Activated CD8-positive, alpha-beta memory T cell treated with anti-CD3 and anti-CD28 coated beads, Interleukin-2, amount 50 U/mL, for 1 hour (primary cell): ENCODE measurements around the gene MOG.

Source experiments
- DNase-seq: peaks from one replicate; pipeline ENCODE4 v3.0.0-alpha.2; 2020; ENCODE audit errors: extremely low read depth

MOG gene

DNA sequence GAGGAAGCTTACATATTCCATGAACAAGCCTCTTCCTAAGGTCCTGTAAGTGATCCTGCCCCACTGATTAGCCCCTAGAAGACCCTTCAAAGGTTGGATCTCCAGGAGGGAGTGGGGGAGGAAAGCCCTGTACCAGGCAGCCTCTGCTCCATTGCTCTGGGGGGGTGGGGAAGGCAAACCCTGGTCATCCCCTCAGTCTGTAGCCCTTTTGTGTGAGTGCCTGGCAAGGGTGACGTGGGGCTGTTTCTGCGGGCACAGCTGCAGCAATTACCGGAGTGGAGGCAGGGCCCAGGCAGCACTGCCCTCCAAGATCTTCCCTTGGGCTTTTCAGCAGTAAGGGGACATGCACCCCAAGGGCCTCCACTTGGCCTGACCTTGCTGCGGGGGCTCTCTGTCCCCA is at the start of gene MOG:
MOG (plus strand) TSS at position 295 of the 400 bp plus-strand sequence. CDS start 118 bp downstream, outside the sequence.
- no peak for DNase-seq

DNA sequence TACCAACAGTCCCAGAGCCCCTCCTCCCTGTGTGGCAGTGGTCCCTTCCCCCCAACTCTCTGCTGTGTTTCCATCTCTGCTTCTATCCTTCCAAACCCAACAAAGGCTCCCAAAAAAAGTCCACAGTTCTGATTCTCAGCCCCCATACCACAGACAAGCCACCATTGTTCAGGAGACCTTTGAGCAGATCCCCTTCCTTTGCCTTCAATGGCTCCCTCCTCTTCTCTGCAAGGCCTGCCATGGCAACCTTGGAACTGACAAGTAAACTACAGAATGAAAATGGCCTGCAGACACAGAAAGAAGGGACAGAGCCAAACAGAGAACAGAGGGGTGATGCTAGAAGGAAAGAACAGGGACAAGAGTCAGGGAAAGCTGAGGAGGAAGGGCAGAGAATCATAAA is 48.8 kb upstream of the MOG start:
- no peak for DNase-seq

DNA sequence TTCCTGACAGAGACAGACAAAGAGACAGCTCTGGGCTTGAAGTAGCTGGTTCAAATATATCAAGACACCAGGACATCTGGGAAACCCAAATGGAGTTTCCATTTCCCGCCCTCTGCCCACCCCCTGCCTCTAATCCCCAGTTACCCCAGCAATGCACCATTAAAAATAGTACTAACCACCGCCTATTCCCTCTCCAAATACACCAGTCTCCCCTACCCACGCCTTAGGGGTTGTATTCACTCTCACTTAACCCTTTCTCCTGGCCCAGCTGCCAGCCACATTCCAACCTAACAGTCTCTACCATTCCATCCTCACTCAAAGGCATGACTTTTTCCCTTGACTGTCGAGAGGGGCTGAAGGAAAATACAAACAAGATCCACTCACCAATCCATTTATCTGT is 46.4 kb upstream of the MOG start:
- no peak for DNase-seq

DNA sequence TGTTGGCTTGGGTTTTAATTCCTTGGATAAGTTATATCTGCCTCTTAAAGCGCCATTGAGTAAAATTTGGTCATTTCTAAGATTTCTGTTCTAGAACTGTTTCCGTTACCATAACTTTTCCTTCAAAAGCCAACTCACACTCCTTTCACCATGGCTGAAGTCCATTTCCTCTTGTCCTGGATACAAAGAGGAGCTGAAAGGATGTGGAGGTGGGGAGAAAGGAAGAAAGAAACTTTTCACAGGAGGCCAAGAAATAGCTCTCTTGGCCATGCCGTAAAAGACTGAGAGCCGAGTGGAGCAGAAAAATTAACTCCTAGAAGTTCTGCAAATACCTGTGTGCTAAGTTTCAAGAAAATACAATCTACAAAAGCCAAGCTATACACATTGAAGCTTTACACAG is 45.5 kb upstream of the MOG start:
- DNase-seq = no peak

DNA sequence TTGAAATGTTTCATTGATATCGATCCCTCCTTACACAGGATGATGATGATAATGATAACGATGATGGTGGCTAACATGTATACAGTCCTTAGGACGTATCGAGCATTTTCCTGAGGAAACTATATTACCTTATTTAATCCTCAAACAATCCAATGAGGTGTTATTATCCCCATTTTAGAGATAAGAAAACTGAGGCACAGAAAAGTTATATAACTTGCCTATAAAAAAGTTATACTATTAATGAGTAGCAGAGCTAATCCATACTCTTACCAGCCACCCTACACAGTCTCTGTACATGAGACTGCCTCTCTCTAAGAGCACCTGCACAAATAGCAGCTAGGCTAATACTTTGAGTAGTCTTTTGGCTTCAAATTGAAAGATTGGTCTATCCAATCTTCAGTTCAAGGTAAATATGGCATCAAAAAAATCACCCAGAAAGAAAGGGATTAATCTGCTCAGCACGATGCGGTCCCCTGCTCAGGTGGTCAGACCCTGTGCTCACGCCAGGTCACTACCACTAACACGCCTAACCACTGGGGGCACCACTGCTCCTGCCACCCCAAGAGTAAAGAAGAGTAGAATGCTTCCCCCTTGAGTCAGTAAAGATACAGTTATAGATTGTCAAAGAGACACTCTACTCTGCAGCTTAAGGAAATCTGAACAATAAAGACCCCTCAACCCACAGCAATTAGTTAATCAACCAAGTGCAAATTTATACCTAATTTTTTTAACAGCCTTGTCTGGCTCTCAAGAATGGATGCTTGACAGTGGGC is 38.9 kb upstream of the MOG start:
- DNase-seq = no peak

DNA sequence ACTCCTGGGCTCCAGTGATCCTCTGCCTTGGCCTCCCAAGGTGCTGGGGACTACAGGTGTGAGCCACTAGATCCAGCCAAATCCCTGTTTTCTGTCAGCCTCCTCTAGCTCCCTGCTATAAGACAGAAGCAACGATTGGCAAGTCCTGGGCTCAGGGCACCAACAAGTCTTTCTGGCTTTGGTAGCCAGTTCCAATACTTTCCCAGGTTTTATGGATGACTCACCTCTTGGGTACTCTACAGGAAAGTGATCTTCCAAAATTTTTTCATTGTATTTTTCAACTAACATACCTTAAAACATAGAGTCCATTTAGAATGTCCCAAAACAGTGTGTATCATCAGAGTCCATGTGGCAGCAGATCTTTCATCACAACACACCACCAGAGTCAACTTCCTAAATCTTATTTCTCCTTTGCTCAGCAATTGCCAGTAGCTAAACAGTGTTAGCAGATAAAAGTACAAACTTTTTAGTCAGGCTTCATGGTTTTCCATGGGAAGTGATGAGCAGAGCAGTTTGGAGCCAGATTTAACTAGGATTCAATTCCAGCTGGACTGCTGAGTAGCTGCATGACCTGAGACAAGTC is 37.2 kb upstream of the MOG start:
- no peak for DNase-seq

DNA sequence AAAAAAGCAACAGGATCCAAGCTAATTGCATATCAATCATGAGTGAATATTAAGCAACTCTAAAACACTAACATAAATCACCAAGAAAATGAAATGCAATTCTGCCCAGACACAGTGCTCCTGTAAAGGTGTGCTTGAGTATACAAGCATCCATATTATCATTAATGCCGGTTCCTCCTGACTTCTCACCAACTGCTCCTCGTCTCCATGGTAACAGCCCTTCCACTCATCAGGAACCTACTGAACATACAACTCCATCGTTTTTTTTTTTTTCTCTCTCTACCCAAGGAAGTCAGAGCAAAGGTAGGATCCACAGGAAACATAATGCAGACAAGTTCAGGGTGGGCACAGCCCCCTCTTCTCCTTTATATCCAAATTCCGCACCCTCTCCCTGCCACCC is 36.3 kb upstream of the MOG start:
- DNase-seq = no peak

DNA sequence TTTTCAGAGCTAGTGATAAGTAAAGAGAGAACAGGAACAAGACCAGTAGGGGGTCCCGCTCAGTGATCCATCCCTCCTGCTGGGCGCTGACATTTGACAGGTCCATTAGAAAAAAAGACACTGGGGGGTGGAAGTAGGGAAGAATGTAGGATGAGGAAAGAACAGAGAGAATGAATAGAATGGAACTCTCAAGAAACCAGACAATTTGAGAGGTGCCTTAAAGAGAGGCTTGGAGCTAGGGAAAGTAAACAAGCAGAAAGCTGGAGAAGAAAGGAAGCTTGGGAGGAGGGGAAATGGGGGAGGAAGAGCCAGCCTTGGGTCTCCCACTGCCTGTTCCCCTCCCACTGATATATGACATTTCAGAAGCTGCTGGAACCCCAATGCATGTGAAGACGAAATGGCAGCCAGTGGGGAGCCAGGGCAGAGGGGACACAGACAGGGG is 32.4 kb upstream of the MOG start:
- DNase-seq = no peak

DNA sequence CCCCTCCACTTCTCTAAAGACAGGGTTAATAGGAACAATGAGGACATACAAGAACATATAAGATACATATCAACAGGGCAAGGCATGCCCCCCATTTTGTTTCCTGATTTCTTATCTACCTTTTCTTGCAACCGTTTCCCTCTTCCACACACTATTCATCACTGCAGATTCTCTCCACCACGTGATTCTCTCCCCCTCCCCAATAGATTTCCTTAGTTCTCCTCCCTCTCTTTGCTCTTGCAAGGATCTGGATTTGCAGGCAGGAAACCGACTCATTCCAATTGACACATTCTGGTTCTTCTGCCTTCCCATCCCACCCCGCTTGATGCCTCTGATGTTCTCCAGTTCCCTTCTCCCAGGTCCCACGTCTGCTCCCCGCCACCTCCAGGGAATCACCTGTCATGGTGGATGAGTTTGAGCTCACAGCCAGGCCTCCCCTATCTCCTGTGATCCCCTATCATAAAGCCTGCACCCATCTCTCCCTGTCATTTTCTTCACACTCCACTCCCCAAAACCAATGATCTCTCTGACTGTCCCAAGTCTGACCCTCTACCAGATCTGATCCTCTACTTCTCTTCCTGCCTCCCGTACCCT is 31.5 kb upstream of the MOG start:
- no peak for DNase-seq

DNA sequence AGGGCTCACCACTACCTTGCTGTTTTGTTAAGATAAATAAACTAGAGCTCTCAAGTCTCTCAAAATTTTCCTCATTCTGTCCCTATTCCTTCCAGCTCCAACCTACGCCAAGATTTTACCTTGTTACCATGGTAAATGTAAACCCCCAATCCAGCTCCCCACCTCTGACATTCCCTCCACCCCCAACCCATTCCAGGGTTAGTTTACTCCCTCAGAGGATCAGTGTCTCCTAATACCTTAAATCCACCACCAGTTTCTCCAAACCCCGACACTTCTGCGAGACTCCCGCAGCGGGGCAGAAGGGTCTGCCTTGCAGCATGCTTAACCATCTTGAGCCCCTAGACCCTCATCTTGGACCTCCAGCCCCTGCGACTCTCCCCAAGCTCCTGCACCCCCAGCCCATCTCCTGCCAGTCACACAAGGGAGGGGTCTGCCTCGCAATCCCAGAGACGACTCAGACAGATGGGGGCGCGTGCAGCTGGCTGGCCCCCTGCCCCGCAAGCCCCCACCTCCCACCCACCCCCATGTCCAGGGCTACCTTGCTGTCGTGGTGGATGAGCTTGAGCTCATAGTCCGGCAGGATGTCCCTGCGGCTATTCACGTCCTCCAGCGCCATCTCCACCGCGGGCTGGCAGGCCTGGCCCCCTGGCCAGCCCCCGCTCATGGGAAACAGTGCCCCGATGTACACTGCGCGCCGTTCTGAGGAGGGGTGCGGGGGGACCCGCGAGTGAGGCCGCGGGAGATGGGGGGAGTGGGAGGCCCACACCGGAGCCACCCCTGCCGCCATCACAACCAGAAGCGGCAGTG is 29.7 kb upstream of the MOG start:
- no peak for DNase-seq

DNA sequence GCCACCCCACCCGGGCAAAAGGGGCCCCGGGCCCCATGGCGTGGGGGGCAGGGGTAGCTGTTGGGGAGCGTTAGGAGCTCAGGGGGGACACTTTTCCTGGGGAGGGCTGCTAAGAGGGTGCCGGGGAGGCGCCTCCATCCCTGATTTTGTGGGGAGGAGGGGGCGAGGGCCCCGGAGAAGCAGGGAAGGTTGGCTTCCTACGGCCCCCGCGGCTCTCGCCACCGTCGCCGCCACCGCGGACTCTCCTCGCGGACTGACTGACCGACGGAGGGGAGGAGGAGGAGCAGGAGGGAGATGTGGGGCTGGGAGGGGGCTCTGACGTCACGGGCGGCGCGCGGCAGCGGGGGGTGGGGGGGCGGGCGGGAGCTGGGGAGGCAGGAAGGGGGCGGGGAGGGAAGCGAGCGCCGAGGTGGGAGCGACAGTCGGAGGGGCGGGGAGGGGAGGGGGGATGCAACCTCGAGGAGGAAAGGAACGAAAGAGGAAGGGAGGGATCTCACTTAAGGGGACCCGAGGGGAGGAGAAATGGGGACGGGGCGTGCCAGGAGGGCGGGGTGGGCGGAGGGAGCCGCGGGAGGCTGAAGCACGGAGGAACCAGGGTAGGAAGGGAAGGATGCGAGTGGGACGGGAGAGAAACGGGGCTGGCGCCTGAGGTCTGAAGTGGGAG is 29.0 kb upstream of the MOG start:
- no peak for DNase-seq

DNA sequence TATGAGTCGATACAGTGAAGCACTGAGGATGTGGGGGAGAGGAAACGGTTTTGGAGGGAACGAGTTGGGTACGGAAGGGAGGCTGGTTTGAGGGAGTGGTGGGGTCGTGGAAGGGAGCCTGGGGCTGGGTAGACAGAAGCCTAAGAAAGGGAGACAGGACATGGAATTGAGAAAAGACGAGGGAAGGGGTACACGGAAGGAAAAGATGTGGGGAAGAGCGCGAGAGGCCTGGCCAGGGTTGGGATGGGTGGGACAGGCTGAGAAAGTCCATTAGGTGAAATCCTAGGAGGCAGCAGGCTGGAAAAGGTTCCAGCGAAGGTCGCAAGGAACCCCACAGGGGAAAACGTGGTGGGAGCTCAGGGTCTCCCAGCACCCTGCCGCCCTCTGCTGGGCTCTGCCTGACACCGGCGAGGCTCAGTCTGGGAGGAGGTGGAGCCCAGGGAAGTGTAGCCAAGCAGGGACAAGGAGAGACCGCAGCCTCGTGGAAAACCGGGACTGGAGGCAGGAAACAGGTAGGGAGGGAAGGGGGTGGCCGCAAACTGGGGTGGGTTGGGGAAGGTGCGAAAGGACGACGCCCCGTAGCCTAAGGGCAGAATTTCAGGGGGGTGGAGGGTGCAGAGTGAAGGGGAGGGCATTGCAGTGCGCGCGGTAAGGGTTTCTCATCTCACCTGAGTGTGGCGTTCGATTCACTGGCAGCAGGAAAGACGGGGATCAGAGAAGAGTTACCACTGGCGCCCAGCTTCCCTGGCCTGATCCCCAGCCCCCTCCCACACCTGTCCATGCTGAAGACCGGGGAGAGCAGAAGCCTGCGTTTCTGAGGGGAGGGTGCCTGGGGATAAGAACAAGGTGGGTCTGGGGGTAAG is 28.2 kb upstream of the MOG start:
- no peak for DNase-seq

DNA sequence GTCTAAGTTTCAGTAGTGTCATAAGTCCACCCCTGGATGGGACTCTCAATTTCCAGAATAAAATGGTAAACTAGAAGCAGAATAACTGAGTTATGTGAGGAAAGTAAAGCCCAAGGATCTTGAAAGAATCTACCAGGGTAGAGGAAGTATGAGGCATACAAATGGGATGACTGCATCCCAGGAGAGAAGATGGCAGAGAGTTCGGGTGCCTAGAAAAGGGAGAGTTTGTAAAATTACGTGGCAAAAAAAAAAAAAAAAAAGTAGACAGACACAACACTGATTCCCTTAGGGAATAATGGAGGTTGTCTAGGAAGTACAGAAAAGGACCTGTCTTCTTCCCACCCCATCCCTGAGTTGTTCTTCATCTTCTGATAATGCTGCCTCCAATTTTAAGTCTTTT is 27.3 kb upstream of the MOG start:
- DNase-seq = no peak

DNA sequence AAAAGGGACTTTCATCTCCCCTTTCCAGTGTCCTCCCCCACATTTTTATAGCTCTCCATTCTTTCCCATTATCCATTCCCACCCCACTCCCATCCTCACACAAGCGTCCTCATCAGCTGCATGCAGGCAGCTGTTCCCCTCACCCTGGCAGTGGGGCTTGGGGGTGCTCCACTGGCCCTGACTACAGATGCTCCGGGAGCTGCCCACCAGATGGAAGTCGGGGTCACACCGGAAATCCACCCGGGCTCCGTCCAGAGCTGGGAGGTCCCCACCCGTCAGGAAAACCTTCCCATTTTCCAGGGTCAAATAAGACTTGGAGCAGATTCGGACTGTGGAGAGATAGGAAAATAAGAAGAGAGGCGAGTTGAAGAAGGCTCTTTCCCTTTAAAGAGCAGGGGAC is 26.6 kb upstream of the MOG start:
- no peak for DNase-seq

DNA sequence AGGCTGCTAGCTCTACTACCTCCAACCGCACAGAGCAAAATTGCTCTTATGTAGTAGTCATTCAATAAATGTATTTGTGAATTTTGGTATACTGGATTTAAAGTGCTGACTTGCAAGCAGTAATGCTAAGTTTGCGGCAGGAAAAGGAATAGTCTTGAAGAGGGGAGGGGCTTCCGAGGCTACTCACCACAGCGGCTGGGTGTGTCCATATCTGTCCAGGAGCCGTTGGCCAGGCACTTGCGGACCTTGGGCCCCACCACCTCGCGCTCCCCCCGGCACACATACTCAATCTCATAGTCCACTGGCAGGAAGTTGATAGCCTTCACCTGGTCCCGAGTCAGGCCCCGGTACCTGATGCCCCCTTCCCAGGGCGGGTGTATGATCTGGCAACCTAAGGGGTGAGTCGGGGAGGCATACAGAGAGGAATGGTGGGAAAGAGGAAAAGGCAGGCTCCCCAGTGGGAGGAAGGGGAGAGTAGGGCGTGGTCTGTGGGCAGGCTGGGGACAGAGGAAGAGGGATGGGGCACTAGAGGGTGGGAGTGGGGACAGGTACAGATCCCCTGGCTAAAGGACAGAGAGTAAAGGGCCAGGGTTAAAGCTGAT is 25.6 kb upstream of the MOG start:
- no peak for DNase-seq

DNA sequence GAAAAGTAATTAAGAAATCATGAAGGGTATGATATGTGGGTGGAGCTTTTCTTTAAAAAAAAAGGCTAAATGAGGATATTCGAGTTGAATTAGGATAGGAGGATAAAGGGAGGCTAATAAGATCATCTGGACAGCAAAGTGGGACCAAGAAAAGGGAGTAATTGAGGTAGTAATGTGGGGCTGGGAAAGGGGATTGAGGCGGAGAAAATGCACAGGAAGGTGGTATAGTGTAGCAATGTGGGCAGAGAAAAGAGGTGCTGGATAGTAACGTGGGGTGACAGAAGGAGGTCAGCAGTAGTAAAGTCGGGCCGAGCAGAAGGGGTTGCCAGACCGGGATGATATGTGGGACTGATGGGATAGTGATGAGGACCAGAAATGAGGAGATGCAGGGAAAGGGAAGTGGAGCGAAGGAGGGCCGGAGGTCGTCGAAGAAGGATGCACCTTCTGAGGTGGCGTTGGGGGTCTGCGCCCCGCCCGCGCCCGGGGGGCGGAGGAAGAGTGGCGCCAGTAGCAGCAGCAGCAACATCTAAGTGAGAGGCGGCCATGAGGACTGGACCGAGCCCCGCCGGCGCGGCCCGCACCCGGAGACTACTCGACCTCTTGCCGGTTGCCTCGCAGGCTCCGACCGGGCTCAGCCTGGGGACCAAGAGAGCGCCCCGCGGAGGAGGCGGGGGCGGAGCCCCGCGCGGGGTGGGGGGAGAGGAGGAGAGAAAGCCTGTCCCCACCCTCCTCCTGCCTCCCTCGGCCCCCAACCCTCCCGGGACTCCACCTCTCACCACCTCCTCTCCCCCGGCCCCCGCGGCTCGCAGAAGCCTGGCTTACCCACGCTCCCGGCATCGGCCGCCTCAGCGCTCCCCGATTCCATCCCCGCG is 24.8 kb upstream of the MOG start:
- DNase-seq = no peak

DNA sequence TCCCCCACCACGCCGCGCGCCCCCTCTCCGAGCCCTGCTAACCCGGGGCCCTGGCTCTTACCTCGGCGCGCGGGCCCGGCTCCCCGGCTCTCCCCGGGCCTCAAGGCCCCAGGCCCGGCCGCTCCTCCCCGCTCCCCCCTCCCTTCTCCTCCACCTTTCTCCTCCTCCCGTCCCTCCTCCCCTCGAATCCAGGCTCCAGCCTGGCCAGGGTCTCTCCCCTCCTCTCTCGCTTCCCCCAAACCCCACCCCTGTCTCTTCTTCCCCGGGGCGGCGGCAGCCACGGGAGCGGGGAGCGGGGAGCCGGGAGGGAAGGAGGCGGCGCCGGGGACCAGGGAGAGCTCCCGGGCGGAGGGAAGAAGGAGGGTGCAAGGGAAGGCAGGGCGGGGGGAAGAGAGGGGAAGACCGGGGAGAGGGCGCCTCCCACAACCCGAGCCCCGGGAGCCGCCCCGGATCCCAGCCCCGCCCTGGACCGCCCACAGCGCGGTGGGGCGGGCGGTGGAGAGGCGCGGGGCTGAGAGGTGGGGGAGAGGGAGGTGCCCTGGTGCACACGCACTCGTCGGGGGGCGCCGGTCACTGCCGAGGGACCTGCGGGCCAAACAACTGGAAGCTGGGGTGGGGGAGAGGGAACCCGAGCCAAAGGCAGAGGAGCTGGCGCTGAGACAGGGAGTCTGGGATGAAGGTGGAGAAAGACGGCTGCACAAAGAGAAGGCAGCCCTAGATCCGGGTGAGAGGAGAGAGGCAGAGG is 23.9 kb upstream of the MOG start, which contains the start of gene GABBR1:
GABBR1 (minus strand) TSS at position 395 of the 745 bp plus-strand sequence. CDS start 798 bp downstream, outside the sequence.
- DNase-seq = peak; percentile 33

DNA sequence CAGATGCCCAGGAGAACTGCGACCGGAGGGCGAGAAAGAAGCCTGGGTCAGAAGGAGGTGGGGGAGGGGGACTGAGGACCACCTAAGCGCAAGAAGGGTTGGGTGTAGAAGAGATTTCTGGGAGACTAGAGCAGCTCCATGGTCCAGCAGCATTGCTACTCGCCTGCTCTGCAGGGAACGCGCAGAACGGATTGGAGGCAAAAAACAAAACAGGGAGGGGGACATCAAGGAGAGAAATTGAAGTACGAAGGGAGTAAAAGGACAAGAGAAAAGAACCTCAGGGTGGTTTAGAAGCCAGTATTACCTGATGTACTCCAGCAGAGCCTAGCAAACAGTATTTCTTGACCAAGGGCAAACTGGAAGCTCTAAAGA is 23.4 kb upstream of the MOG start:
- DNase-seq = no peak

DNA sequence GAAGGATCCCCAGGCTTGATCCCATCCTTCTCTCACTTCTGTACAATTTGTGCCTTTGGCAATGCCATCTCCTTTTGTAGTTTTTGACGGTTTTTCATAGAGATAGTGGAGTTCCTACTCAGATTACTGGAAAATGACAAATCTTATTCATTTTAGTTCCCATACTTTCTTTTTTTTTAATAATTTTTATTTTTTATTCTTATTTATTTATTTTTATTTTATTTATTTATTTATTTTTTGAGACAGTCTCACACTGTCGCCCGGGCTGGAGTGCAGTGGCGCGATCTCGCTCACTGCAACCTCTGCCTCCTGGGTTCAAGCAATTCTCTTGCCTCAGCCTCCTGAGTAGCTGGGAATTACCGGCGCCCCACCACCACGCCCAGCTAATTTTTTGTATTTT is 19.6 kb upstream of the MOG start:
- DNase-seq = no peak
